ENCODE results near the gene INCENP.

Gene INCENP

DNA sequence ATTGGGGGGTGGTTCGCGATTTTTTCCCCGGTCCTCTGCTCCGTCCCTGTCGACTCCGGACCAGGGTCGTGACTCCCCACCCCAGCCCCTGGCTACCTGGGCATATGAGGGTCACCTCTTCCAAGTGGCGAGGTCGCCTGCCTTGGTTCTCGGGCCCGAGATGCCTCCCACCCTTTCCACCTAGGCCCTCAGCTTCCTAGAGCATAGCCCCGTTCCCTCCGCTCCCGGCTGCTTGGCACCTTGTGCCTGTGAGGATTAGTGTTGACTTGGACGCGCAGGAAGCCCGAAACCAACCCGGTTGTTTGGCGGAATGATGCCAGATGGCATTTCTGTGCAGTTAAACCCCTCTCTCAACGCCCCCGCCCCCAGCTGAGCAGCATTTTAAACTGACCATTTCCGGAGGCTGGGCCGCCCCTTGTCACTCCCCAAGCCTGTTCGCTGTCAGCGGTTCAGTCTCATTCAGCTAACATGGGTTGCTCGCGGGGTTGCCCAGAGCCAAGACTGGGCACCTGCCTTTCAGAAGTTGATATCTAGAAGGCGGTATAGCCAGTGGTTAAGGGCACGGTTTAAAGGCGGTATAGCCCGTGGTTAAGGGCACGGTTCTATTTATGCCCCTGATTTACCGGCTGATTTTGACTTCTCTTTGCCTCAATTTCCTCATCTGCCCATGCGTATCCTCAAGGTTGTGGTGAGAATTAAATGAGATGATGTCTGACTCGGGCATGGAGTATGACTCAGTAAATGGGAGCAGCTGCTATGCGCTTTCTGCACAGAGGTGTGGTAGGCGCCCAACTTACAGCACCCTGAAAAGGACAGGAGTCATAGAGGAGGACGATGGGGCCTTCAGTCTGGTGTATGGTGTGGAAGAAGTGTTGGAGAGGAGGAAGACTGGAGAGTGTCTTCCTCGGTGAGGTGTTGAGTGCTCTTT, 639 bp downstream of the INCENP start:
- DNase-seq (ENCODE audit: low read depth) = peak; percentile 8

GRCh38 chr11:62125316-62125715, 1.5 kb downstream of the INCENP start:
- DNase-seq (ENCODE audit: low read depth) = no peak

GRCh38 chr11:62125881-62126280, 2.1 kb downstream of the INCENP start:
- DNase-seq (ENCODE audit: low read depth) = no peak

DNA sequence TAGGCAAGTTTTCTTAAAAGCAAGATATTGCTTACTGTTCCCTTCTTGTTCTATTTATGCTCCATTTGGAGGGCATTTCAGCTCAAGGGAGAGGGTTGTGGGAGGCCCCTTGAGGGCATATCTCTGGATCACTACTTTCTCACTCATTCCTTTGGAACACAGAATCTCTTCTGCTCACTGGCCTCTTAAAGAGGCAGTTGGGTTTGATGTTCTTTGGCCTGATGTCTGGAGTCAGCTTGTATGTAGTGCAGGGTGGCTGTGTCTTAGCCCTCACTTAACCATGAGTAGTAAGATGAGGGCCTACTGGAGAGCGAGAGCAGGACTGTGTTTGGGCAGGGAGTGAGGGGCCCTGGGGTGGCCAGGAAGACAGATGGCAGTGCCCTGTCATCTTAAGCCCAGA, 3.6 kb downstream of the INCENP start:
- no peak for DNase-seq (ENCODE audit: low read depth)

DNA sequence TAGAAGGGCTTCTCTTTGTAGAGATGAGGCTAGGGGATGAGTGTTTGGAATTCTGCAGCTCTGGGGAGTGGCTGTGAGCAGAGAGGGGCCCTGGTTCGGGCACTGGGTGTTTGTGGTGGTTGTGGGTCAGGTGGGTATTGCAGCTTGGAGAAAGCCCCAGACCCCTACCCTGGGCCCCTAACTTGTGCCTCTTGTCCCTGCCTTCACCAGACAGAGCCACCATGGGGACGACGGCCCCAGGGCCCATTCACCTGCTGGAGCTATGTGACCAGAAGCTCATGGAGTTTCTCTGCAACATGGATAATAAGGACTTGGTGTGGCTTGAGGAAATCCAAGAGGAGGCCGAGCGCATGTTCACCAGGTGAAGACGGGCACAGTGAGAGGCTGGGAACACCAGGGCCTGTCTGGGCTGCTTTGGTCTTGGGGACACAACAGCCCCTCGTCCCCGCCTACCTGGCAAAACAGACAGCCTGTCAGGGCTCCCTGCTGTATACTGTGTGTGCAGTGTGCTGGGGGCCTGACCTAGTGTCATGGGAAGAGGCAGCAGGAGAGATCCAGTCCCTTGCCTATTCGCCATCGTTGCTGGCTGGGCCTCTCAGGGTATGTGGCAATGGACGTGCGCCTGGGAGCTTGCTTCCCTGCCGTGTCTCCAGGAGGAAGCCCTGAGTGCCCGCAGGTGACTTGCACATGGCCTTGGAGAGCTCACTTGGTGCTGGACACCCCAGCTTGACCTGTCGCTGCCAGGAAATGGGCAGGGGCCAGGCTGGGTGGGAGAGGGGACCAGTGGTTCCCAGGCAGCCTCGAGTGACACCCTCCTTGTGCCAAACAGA, 4.3 kb downstream of the INCENP start:
- no peak for DNase-seq (ENCODE audit: low read depth)

GRCh38 chr11:62128835-62129234, 5.0 kb downstream of the INCENP start:
- DNase-seq (ENCODE audit: low read depth) = no peak

DNA sequence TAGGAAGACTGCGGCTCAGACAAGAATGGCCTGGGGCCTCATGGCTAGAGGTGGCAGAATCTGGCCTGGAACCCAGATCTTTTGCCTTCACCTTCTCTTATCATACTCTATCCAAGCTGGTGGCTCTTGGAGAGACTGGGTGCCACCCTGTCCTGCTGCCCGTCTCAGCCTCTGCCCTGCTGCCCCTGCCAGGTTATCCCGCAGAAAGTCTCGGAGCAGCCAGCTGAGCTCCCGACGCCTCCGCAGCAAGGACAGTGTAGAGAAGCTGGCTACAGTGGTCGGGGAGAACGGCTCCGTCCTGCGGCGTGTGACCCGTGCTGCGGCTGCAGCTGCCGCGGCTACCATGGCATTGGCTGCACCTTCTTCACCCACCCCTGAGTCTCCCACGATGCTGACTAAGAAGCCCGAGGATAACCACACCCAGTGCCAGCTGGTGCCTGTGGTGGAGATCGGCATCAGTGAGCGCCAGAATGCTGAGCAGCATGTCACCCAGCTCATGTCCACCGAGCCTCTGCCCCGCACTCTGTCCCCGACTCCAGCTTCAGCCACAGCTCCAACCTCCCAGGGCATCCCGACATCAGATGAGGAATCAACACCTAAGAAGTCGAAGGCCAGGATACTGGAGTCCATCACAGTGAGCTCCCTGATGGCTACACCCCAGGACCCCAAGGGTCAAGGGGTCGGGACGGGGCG, 5.9 kb downstream of the INCENP start:
- no peak for DNase-seq (ENCODE audit: low read depth)

- DNase-seq (ENCODE audit: low read depth) = no peak
Measured at GRCh38 chr11:62130283-62131169, 6.7 kb downstream of the INCENP start.

- DNase-seq (ENCODE audit: low read depth) = no peak
Measured at GRCh38 chr11:62131170-62131464, 7.3 kb downstream of the INCENP start.

- DNase-seq (ENCODE audit: low read depth) = no peak
Measured at GRCh38 chr11:62132191-62132590, 8.4 kb downstream of the INCENP start.

GRCh38 chr11:62132689-62133293, 9.0 kb downstream of the INCENP start:
- DNase-seq (ENCODE audit: low read depth) = no peak

GRCh38 chr11:62133328-62134065, 9.7 kb downstream of the INCENP start:
- no peak for DNase-seq (ENCODE audit: low read depth)

DNA sequence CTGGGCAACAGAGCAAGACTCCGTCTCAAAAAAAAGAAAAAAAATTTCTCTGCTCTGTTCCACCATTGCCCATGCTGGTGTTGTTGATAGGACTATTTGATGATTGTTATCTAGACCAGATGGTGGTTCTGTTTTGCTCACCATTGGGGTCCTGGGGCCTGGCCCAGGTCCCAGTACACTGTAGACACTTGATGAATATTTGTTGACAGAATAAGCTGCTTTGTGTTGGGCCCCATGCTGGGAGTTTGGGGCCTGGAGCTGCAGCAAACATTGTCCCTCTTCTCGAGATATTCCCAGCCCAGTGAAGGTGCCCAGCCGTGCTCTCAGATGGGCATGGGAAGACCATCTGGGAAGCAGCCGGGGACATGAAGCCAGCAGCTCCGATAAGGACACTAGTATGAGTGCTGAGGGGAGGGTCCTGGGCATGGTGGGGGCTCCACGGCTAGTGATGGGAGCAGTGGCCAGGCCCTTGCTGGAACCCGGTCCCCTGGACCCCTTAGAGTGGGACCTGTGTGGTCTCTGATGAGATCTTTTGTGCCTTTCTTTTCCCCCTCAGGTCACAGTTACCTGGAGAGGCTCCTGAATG, 13.6 kb downstream of the INCENP start:
- DNase-seq (ENCODE audit: low read depth) = no peak

GRCh38 chr11:62137881-62138629, 14.2 kb downstream of the INCENP start:
- no peak for DNase-seq (ENCODE audit: low read depth)

DNA sequence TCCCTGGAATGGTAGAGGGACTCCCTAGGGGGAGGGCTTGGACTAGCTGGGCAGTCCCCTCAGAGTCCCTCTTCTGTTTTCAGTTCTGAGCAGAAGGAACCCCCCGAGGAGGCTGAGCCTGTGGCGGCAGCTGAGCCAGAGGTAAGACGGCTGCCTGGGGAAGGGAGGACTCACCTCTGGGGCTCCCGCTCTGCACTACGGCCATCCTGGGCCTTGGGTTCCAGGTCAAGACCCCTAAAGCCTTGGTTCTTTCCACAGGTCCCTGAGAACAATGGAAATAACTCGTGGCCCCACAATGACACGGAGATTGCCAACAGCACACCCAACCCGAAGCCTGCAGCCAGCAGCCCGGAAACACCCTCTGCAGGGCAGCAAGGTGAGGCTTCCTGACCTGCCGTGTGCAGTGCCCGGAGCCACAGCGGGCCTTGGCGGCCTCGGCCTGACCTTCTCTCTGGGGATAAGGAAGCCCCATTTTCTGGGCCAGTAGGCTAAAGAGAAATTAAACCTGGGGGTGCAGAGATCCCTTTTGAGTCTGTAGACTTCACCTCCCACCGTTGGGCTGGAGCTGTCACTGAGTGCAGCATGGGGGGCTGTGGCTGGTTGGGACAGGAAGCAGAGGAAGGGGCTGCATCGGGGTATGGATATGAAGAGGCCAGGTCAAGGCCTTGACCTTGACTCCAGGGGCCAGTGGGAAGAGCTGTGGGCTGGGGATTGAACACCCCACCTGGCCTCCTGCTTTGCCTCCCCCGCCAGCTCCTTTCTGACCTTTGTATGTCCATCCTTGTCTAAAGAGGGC, 15.0 kb downstream of the INCENP start:
- no peak for DNase-seq (ENCODE audit: low read depth)

DNA sequence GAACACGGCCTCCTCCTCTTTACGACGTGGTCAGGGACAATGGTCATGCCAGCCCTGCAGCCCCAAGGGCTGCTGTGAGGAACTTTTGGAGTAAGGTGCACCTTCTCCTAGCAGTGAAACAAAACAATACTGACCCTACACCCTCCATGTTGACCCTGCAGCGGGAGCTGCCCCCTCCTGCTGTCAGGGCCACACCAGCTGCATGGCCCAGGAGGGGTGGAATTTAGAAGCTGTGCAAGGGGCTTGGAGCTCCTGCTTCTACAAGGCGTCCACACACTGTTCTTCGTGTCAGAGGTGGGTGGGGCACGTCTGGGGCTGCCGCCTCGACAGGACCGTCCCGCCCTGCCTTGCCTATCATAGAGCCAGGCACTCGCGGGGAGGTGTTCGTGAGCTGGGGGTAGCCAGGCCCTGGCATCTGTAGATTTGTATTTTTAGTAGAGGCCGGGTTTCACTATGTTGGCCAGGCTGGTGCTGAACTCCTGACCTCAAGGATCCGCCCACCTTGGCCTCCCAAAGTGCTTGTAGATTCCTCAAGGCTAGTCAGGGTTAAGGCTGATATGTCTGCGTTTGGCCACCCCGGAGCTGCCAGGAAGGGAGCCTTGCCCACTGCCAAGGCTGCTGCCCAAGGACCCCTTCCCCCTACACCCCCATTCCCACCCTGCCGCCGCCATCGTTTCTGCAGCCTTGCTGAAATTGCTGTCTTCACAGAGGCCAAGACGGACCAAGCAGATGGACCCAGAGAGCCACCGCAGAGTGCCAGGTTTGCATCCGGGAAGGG, 15.9 kb downstream of the INCENP start:
- no peak for DNase-seq (ENCODE audit: low read depth)

- no peak for DNase-seq (ENCODE audit: low read depth)
Measured at GRCh38 chr11:62140304-62141110, 16.7 kb downstream of the INCENP start.
